Panc1 (cell line): ENCODE data around the gene FBXL17. TPM values are rescaled to one million over a fixed set of nuclear protein-coding genes. Genes with fewer than 3 reads are reported as not detected.

Experiments used
- ATAC-seq: fragments of 200-7000 bp; cut with Tn5 transposase; 2 replicates; pipeline ENCODE4 v1.9.1; 2020; ENCODE audit warnings: mild to moderate bottlenecking, moderate library complexity
- BruUV-seq: library from RNA; stranded (reverse); fragments of 400-500 nt; replicated peaks from 2 replicates; lab custom pipeline; 2021; lab: Mats Ljungman, UMichigan
- CTCF ChIA-PET: fragments of 300-600 bp; sonication (Branson Sonifier 250); formaldehyde crosslinking; loops from one replicate; lab custom pipeline; 2022; ENCODE audit warnings: antibody characterized with exemption; lab: Charles Lee
- POLR2A ChIA-PET: fragments of 300-600 bp; sonication (Branson Sonifier 250); formaldehyde crosslinking; loops from one replicate; lab custom pipeline; 2022; ENCODE audit warnings: antibody characterized with exemption; lab: Charles Lee
- DNase-seq: peaks from one replicate; pipeline ENCODE4 v3.0.0-alpha.2; 2010; ENCODE audit warnings: low read depth, low spot score
- H3K27ac ChIP-seq: 2 replicates; pipeline ENCODE4 v1.5.1; 2011; ENCODE audit warnings: mild to moderate bottlenecking, low read length, inconsistent platforms
- H3K27me3 ChIP-seq: fragments of 200-500 bp; sonication (Bioruptor generic); 2 replicates; pipeline ENCODE4 v1.6.0; 2014; ENCODE audit warnings: low read length, inconsistent platforms; ENCODE audit not compliant: control insufficient read depth, insufficient read depth
- H3K36me3 ChIP-seq: fragments of 200-500 bp; sonication (Bioruptor generic); 2 replicates; pipeline ENCODE4 v1.5.1; 2014; ENCODE audit warnings: inconsistent platforms, mild to moderate bottlenecking, low read length, moderate library complexity; ENCODE audit not compliant: control insufficient read depth, insufficient read depth
- H3K4me1 ChIP-seq: 2 replicates; pipeline ENCODE4 v1.5.1; 2011; ENCODE audit warnings: inconsistent platforms, mild to moderate bottlenecking, low read length, moderate library complexity; ENCODE audit not compliant: control insufficient read depth, insufficient read depth
- H3K4me3 ChIP-seq, 2 experiments: 2 replicates each; pipeline ENCODE4 v1.5.1; 2011 to 2012; ENCODE audit warnings: low read depth in 2 of 2, low read length in 2 of 2, mild to moderate bottlenecking in 2 of 2, inconsistent platforms in 1 of 2, moderate library complexity in 1 of 2
- H3K9me3 ChIP-seq: fragments of 200-500 bp; sonication (Bioruptor generic); 2 replicates; pipeline ENCODE4 v1.5.1; 2014; ENCODE audit warnings: low read depth, mild to moderate bottlenecking, inconsistent platforms, low read length, moderate library complexity; ENCODE audit not compliant: control insufficient read depth, insufficient read depth
- POLR2AphosphoS5 ChIP-seq: IDR thresholded peaks from 2 replicates; pipeline ENCODE4 v1.6.1; 2012; ENCODE audit warnings: mild to moderate bottlenecking, low read depth, low read length, moderate library complexity
- SIN3A ChIP-seq: IDR thresholded peaks from 2 replicates; pipeline ENCODE4 v1.6.1; 2012; ENCODE audit warnings: low read depth, mild to moderate bottlenecking, low read length, moderate library complexity, borderline replicate concordance; ENCODE audit not compliant: insufficient read depth
- TCF7L2 ChIP-seq: IDR thresholded peaks from 2 replicates; pipeline ENCODE4 v1.6.1; 2011; ENCODE audit warnings: mild to moderate bottlenecking, low read depth, low read length, inconsistent platforms
- in situ Hi-C: cut with HindIII; loops from 2 replicates; pipeline ENCODE4 v1.10.0; 2016; ENCODE audit warnings: low sequenced_read_pairs, low pct_unique_long_range_greater_than_20kb
- intact Hi-C: fragments of 100-400 bp; cut with micrococcal nuclease; formaldehyde crosslinking; loops from one replicate; pipeline ENCODE4 v1.10.0; 2022; ENCODE audit not compliant: unreplicated experiment
- total RNA-seq: library from RNA; stranded (reverse); gene quantifications from one replicate; pipeline ENCODE4 v1.2.1, GENCODE V29; 2021; ENCODE audit not compliant: unreplicated experiment
- TF ChIP-seq, protein P1 (sequence below): fragments of 450-650 bp; IDR thresholded peaks from 2 replicates; pipeline ENCODE4 v1.5.1; 2017; ENCODE audit warnings: mild to moderate bottlenecking
- TF ChIP-seq, protein P2 (sequence below), 2 experiments: IDR thresholded peaks; 2 replicates each; pipeline ENCODE4 v1.6.1; 2011 to 2012; ENCODE audit warnings: low read depth in 2 of 2, control low read depth in 1 of 2, low read length in 1 of 2, mild to moderate bottlenecking in 1 of 2, moderate library complexity in 1 of 2; ENCODE audit not compliant: insufficient read depth in 1 of 2

FBXL17 gene
- total RNA-seq, 1 experiment from 2014 or later = 17.4 TPM

DNA sequence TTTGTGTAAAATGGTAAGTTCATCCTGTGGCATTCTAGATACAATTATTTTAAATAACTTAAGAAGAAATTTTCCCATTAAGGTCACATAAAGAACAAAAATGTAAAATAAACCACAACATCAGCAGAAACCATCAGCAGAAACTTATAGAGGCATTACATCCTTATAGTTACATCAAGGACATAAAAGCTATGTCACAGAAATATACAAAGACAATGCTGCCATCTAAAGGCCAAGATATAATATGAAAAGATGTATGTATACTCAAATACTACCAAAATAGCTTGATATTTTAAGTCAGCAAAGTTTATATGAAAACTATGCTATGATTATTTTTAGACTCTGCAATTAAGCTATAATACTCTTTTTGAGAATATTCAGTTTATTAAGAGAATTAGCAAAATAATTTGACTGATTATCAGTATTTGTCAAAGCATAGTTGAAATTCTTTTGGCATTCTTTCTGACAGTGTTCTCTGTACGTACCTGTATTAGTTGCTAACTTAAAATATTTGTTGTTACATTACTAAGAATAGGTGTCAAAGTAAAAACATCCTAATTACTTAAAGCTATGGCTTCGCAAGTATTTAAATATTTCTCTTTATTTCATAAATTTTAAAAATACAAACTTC is 36.2 kb downstream of the FBXL17 start:
- Histone ChIP-seq H3K27ac (no peak overlapping the region), H3K9me3 (no peaks in the 10 kb centered on the region), H3K4me1 (no peaks in the 10 kb centered on the region), H3K4me3 (no peak overlapping the region), H3K27me3 (no peaks in the 10 kb centered on the region), H3K36me3 (no peaks in the 10 kb centered on the region)
- intact Hi-C loops (loop anchor here (2.0 to 5.0 kb wide), 2 partner anchors 85 to 198 kb away; no protein-coding TSS in a partner anchor), in situ Hi-C loops (no loop called here)
- ChIA-PET CTCF (interaction anchor here (1.3 kb wide), 1 partner anchor 85 kb away, joined by 14 read pairs; no protein-coding TSS in a partner anchor), POLR2A (interaction anchor here (0.6 kb wide), 1 partner anchor 16 kb away, joined by 4 read pairs; no protein-coding TSS in a partner anchor)
- TF ChIP-seq, protein P1, sequence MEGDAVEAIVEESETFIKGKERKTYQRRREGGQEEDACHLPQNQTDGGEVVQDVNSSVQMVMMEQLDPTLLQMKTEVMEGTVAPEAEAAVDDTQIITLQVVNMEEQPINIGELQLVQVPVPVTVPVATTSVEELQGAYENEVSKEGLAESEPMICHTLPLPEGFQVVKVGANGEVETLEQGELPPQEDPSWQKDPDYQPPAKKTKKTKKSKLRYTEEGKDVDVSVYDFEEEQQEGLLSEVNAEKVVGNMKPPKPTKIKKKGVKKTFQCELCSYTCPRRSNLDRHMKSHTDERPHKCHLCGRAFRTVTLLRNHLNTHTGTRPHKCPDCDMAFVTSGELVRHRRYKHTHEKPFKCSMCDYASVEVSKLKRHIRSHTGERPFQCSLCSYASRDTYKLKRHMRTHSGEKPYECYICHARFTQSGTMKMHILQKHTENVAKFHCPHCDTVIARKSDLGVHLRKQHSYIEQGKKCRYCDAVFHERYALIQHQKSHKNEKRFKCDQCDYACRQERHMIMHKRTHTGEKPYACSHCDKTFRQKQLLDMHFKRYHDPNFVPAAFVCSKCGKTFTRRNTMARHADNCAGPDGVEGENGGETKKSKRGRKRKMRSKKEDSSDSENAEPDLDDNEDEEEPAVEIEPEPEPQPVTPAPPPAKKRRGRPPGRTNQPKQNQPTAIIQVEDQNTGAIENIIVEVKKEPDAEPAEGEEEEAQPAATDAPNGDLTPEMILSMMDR = peak; percentile 27; the same call in 1 of the 2 replicates
- no peak for TF ChIP-seq SIN3A
- ATAC-seq (peak; percentile 80), DNase-seq (peak; percentile 18)
- no TSS peak for BruUV-seq

DNA sequence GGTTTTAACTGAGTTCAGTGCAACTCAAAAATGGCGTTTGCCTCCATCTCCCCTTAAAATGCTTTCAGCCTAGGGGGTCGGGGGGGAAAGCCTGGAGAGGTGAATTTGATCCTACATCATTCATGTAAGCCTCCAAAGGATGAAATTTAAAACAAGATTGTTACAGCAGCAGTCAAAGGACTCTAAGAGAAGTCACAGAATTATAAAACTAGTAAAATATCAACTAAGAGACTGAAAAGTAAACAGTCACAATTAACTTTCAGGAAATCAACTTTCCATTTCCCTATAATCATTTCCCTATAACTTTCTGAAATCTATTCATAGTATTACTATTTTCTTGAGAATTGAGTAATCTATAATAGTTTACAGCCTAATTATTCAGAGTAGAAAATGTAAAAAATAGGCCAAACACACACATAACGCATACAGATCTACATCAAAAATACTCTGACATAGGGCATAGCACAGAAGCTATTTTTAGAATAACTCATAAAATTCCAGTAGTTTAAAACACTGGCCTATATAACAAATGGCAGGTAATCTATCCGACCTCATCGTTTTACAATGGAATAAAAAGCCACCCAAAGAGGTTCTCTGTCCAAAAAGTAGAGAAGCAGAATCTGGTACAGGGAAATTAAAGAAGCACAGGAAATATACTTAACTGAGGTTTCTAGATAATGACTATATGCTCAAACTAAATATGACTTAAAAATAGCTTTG is 37.6 kb downstream of the FBXL17 start:
- TF ChIP-seq SIN3A = no peak
- TF ChIP-seq TCF7L2 = no peak
- TF ChIP-seq, protein P2, sequence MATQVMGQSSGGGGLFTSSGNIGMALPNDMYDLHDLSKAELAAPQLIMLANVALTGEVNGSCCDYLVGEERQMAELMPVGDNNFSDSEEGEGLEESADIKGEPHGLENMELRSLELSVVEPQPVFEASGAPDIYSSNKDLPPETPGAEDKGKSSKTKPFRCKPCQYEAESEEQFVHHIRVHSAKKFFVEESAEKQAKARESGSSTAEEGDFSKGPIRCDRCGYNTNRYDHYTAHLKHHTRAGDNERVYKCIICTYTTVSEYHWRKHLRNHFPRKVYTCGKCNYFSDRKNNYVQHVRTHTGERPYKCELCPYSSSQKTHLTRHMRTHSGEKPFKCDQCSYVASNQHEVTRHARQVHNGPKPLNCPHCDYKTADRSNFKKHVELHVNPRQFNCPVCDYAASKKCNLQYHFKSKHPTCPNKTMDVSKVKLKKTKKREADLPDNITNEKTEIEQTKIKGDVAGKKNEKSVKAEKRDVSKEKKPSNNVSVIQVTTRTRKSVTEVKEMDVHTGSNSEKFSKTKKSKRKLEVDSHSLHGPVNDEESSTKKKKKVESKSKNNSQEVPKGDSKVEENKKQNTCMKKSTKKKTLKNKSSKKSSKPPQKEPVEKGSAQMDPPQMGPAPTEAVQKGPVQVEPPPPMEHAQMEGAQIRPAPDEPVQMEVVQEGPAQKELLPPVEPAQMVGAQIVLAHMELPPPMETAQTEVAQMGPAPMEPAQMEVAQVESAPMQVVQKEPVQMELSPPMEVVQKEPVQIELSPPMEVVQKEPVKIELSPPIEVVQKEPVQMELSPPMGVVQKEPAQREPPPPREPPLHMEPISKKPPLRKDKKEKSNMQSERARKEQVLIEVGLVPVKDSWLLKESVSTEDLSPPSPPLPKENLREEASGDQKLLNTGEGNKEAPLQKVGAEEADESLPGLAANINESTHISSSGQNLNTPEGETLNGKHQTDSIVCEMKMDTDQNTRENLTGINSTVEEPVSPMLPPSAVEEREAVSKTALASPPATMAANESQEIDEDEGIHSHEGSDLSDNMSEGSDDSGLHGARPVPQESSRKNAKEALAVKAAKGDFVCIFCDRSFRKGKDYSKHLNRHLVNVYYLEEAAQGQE (IDR thresholded peaks at IDR 0.05; ENCODE audit: insufficient read depth in 1 of 2, low read depth in 2 of 2, low read length in 1 of 2) = no peak
- TF ChIP-seq, protein P1 = no peak
- TF ChIP-seq POLR2AphosphoS5 = no peak
- Histone ChIP-seq H3K9me3 (no peaks in the 10 kb centered on the region), H3K36me3 (no peaks in the 10 kb centered on the region), H3K27ac (no peak overlapping the region), H3K27me3 (no peaks in the 10 kb centered on the region), H3K4me1 (no peaks in the 10 kb centered on the region), H3K4me3 (no peak overlapping the region)
- DNase-seq (no peak), ATAC-seq (no peak)
- ChIA-PET CTCF (interaction anchor here (0.6 kb wide), 1 partner anchor 84 kb away, joined by 3 read pairs; no protein-coding TSS in a partner anchor), POLR2A (no interaction called here)
- BruUV-seq = no TSS peak
- in situ Hi-C loops (no loop called here), intact Hi-C loops (loop anchor here (2.0 kb wide), 1 partner anchor 83 kb away; no protein-coding TSS in a partner anchor)
